ENCODE results near the gene MSL2.

GRCh38 chr3:136197159-136197793 lies 1.1 kb upstream of the MSL2 start:
- TF ChIP-seq POLR2A (IDR thresholded peaks at IDR 0.05), result no peak
- TF ChIP-seq CTCF (IDR thresholded peaks at IDR 0.05), result no peak
